ENCODE results near the gene ZNF732.
"Not testable (repeated sequence)": the region's sequence is repeated elsewhere in the genome, so short reads cannot be mapped to it uniquely, and the experiment has no call there.

ZNF732 gene

DNA sequence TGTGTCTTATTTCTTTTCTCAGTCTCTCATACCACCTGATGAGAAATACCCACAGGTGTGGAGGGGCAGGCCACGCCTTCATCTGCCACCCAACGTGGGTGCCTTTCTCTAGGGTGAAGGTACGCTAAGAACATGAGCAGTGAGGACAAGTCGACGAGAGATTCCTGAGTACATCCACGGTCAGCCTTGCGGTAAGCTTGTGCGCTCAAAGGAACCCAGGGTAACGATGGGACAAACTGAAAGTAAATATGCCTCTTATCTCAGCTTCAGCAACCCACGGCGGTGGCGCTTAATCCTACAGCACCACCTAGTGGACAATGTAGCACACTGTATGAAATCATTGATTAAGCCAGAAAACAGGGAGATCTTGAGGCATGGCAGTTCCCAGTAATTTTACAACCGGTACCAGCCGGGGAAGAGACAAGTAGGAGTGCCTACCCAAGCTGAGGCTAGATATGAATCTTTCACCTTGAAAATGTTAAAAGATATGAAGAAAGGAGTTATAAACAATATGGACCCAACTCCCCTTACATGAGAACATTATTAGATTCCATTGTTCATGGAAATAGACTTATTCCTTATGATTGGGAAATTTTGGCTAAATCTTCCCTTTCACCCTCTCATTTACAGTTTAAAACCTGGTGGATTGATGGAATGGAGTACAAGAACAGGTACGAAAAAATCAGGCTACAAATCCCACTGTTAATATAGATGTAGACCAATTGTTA is 63.0 kb downstream of the ZNF732 start:
- Histone ChIP-seq H3K27ac (peak overlapping the region; percentile 49 to 90 (median 86); a peak in 21 of 22 replicates), H3K9ac (peak overlapping the region; percentile 68 to 83 (median 79)), H3K4me3 (peak overlapping the region; percentile 53 to 70 (median 58)), H3K9me3 (replicated peaks in 1 of 11) (peaks cover 47 to 63% (median 51%) of the 10 kb centered on the region in 11 experiments), H3K4me2 (peak overlapping the region; percentile 89 to 99 (median 94)), H3K27me3 (no peaks in the 10 kb centered on the region), H3K36me3 (peaks cover 0 to 24% (median 15%) of the 10 kb centered on the region in 11 experiments; a peak in 16 of 22 replicates), H3K4me1 (peaks cover 10 to 42% (median 33%) of the 10 kb centered on the region in 10 experiments), H4K20me1 (no peaks in the 10 kb centered on the region)
- TF ChIP-seq Cebpa-rat (IDR thresholded peaks at IDR 0.05) = no peak

DNA sequence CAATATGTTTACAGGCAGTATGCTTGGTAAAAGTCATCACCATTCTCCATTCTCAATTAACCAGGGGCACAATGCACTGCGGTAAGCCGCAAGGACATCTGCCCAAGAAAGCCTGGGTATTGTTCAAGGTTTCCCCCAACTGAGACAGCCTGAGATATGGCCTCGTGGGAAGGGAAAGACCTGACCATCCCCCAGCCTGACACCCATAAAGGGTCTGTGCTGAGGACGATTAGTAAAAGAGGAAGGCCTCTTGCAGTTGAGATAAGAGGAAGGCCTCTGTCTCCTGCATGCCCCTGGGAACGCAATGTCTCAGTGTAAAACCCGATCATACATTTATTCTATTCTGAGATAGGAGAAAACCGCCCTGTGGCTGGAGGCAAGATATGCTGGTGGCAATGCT is 63.9 kb downstream of the ZNF732 start:
- Histone ChIP-seq H3K4me1 (peaks cover 10 to 42% (median 33%) of the 10 kb centered on the region in 10 experiments), H3K4me3 (peak overlapping the region; percentile 53 to 70 (median 58); a peak in 15 of 20 replicates), H3K36me3 (peaks cover 0 to 24% (median 16%) of the 10 kb centered on the region in 11 experiments; a peak in 18 of 22 replicates), H3K4me2 (peak overlapping the region; percentile 89 to 99 (median 94)), H3K27ac (peak overlapping the region; percentile 49 to 90 (median 86); a peak in 21 of 22 replicates), H3K9me3 (replicated peaks in 1 of 11) (peaks cover 47 to 63% (median 50%) of the 10 kb centered on the region in 11 experiments), H3K9ac (peak overlapping the region; percentile 68 to 83 (median 79); a peak in 20 of 22 replicates)
- H3K27me3 ChIP-seq, H4K20me1 ChIP-seq: not testable (repeated sequence)
- TF ChIP-seq Cebpa-rat (IDR thresholded peaks at IDR 0.05) = peak in 1 of 11 experiments; percentile 41; a peak in 1 of 22 replicates

DNA sequence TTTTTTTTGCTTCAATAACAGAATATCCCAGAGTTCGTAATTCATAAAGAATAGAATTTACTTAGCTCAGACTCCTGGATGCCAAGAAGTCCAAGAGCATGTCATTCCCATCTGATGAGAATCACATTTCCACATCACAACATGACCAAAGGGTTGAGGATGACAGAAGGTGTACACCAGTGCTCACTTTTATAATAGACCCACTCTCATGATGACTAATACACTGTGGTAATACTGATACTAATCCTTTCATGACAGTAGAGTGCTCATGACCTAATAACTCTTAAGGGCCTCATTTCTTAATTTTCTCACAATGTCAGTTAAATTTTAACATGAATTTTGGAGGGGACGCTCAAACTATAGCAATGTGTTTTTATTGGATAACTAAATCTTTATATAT is 69.2 kb downstream of the ZNF732 start:
- H3K27ac ChIP-seq = no peak overlapping the region
- no peaks in the 10 kb centered on the region for H4K20me1 ChIP-seq
- H3K36me3 ChIP-seq = peaks cover 0 to 51% (median 30%) of the 10 kb centered on the region in 11 experiments; a peak in 21 of 22 replicates
- H3K4me1 ChIP-seq = peaks cover 0 to 10% (median 4%) of the 10 kb centered on the region in 10 experiments; a peak in 12 of 20 replicates
- no peaks in the 10 kb centered on the region for H3K27me3 ChIP-seq
- H3K4me3 ChIP-seq = no peak overlapping the region
- H3K9ac ChIP-seq = no peak overlapping the region
- H3K9me3 ChIP-seq (replicated peaks in 1 of 11) = peaks cover 87 to 96% (median 94%) of the 10 kb centered on the region in 11 experiments
- TF ChIP-seq Cebpa-rat (IDR thresholded peaks at IDR 0.05) = no peak
- no peak overlapping the region for H3K4me2 ChIP-seq

DNA sequence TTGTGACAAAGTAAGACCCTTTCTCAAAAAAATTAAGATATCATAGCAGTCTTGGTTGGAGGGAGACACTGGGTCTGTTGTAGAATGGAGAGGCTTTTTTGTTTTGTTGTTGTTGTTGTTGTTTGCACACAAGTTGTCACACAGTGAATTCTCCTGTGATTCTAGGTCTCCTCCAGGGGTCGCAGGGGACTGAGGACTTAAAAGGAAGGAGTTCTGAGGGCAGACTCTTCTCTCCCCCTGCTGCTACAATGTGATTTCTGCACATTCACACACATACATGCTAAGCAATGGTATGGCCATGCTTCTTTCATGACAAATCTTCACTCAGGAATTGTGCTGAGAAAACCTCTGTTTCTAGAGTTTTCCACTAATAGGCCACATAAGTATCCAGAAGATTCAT is 71.1 kb downstream of the ZNF732 start:
- H3K27me3 ChIP-seq = no peaks in the 10 kb centered on the region
- H3K4me3 ChIP-seq = no peak overlapping the region
- no peak for TF ChIP-seq Cebpa-rat (IDR thresholded peaks at IDR 0.05)
- H3K4me1 ChIP-seq = no peaks in the 10 kb centered on the region
- H3K36me3 ChIP-seq = peaks cover 0 to 53% (median 26%) of the 10 kb centered on the region in 11 experiments; a peak in 21 of 22 replicates
- peaks cover 89 to 98% (median 96%) of the 10 kb centered on the region in 11 experiments for H3K9me3 ChIP-seq (replicated peaks in 1 of 11)
- no peak overlapping the region for H3K9ac ChIP-seq
- no peak overlapping the region for H3K4me2 ChIP-seq
- H4K20me1 ChIP-seq = no peaks in the 10 kb centered on the region
- H3K27ac ChIP-seq = no peak overlapping the region

DNA sequence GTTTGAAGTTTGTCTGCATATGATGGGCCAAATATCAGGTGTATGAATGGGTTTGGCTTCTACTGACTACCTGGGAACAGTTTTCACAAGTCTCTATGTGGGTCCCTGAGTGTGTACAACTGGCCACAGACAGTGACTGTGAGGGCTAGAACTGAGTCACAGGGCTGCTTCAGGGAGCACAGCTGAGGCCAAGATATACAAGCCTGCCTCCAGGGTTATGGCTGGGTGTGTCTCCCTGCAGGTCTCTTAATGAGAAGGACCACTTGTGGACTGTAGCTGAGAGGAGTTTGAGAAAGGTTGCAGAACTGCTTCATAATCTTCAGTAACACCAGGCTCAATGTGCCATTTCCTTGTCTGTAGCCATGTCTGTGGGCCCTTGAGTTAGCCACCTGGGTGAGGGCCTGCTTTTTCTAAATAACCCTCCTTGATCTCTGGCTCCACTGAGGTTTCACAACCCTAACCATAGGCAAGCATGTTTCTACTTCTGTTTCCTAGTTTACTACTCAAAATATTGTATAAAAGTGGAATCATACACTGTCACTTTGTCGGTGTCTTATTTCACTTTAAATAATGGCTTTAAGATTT is 81.3 kb downstream of the ZNF732 start:
- Histone ChIP-seq H3K4me2 (no peak overlapping the region), H3K36me3 (peaks cover 28 to 73% (median 36%) of the 10 kb centered on the region in 11 experiments; a peak in 21 of 22 replicates), H3K27ac (no peak overlapping the region), H3K4me1 (no peaks in the 10 kb centered on the region), H3K4me3 (no peak overlapping the region), H3K27me3 (no peaks in the 10 kb centered on the region), H3K9me3 (replicated peaks in 1 of 11) (peaks cover 93 to 100% (median 97%) of the 10 kb centered on the region in 11 experiments), H3K9ac (no peak overlapping the region), H4K20me1 (no peaks in the 10 kb centered on the region)
- no peak for TF ChIP-seq Cebpa-rat (IDR thresholded peaks at IDR 0.05)
